NCI-H524 (cell line): ENCODE data around the gene MPP2.
"Not testable (repeated sequence)": the region's sequence is repeated elsewhere in the genome, so short reads cannot be mapped to it uniquely, and the experiment has no call there.

Source experiments
- DNase-seq, 2 experiments: peaks; one replicate each; lab custom pipeline; 2025; lab: John Stamatoyannopoulos, UW

MPP2 gene

DNA sequence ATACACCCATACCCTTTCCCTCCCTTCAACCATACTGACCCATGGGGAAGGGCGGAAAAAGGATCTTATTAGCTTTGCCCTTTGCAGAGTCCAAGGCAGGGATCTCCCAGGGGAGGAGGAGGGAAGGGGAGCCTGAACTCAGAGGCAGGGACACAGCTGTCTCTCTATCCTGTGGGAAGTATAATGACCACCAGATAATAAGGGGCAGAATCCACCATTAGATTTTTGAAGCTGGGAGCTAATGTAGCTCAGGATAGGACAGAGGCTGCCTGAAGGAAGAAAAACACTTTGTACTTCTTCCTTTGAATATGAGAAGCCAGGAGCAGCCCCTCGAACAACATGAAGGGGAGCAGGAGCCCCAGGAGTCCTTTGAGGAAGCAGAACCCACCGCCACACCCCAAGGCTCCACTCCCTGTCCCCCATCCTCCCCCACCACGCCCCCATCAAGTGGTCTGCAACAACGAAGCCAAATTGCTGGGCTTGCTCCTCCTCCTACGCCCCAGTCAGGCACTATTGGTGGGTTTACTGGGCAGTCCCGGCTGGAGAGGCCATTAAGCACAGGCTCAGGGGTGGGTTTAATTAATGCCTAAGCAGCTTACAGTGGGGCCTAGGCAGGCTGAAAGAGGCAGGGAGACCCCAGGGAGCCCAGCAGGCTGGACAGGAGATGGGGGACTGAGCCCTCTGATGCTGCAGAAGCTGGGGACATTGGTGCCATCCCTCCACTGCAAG is 5.3 kb downstream of the MPP2 start:
- peak; percentile 60 to 76 for DNase-seq

- DNase-seq = peak in 1 of 2 experiments; percentile 51
Measured at GRCh38 chr17:43900858-43901754, 6.2 kb downstream of the MPP2 start.

- peak; percentile 84 to 95 for DNase-seq
Measured at GRCh38 chr17:43900183-43900857, 7.0 kb downstream of the MPP2 start.

- DNase-seq = no peak
Measured at GRCh38 chr17:43898446-43898845, 8.9 kb downstream of the MPP2 start.

GRCh38 chr17:43897831-43898230 is 9.5 kb downstream of the MPP2 start:
- DNase-seq = no peak

- DNase-seq = not testable (repeated sequence)
Measured at GRCh38 chr17:43894494-43894893, 12.8 kb downstream of the MPP2 start.

GRCh38 chr17:43892647-43892952 is 14.7 kb downstream of the MPP2 start:
- no peak for DNase-seq

- DNase-seq = no peak
Measured at GRCh38 chr17:43891851-43892646, 15.3 kb downstream of the MPP2 start.

GRCh38 chr17:43890240-43890639 is 17.1 kb downstream of the MPP2 start:
- DNase-seq = no peak

DNA sequence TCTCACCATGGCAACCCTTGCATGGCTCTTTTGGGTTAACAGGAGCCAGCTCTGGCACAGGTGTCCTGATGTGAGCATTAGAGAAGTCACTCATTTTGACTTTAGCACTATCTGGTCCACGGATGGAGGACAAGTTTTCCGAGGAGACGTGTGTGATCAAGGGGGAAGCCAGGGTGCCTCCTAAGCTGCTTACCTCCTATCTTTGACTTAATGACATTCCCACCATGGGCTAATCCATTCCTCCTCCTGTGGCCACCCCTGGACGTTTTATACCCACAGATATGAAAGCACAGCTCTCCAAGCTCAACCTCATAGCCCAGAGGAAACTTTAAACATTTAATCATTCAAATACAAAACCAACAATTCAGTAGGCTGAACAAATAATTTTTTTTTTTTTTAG is 18.8 kb downstream of the MPP2 start:
- DNase-seq = no peak

- DNase-seq = no peak
Measured at GRCh38 chr17:43882761-43883415, 24.4 kb downstream of the MPP2 start.

DNA sequence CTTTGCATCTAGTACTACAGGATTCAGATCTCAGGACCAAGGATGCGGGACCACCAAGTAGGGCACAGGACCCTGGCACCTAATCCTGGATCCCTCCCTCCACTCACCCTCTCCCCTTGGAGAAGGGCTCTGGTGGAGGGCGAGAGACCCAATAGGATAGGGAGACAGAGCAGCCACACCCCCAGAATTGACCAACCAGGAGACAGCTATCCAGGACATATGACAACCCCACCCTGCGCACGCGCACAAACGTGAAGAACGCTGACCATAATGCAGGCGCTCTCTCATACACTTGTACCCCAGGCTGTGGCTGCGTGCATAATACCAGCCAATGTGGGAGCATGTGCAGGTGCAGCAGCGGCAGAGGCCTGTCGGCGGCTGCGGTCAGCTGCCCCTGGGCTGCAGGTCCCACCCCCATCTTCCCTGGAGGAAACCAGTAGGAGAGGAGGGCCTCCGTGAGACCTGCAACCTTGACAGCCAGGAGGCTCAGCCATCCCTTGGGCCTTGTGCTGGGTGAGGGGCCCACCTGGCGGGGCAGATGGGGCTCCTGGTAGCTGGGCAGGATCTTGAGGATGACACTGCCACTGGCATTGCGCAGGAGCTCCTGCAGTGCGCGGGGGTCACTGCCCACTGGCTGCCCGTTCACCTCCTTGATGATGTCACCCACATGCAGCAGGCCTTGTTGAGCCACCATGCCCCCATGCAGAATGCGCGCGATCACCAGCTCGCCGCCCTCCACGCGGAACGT is 25.4 kb downstream of the MPP2 start:
- no peak for DNase-seq

DNA sequence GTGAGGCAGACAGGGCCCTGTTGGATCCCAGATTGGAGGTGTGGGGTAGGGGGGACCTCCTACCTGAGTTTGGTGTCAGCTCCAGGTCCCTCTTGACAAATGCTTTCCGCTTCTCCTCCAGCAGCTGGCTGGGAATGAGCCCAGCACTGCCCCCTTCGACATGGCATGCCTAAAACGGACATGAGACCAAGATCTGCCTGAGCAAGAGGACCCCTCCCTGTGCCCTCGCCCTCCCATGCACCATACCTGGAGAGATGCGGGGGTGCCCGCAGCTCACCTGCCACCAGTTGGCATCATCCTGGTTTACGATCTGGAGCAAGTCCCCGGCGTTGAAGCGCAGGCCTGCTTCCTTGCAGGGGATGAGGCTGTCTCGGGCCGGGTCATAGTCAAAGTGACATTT is 26.2 kb downstream of the MPP2 start:
- DNase-seq = no peak

- DNase-seq = peak; percentile 22 to 67
Measured at GRCh38 chr17:43880420-43880991, 26.8 kb downstream of the MPP2 start.

DNA sequence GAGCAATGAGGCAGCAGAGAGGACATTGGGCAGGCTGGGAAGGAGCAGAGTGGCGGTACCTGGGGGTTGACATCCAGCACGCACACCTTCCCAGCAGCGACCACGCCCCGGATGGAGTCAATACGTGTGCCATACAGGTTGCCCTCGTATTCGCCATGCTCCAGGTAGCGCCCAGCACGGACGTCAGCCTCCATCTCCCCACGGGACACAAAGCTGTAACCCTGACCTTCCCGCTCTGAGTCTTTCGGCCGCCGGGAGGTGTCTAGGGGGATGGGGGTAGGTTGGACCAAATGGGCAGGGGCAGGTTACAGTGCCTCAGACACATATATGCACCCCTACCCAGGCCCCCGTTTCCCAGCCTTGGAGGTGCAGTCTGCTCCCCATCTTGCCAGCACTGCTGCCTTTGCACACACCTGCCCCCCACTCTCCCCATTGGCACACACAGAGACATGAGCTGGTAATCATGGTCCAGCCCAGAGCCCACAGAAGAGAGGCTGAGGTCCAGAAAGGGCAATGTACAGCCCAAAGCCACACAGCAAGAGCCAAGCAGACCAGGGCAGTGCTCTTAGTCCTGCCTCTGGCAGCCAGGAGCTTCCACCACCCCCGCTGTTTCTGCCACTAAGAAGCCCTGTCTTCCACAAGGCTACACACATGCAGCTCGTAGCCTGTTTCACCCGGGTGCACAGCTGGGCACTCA is 27.5 kb downstream of the MPP2 start:
- no peak for DNase-seq

DNA sequence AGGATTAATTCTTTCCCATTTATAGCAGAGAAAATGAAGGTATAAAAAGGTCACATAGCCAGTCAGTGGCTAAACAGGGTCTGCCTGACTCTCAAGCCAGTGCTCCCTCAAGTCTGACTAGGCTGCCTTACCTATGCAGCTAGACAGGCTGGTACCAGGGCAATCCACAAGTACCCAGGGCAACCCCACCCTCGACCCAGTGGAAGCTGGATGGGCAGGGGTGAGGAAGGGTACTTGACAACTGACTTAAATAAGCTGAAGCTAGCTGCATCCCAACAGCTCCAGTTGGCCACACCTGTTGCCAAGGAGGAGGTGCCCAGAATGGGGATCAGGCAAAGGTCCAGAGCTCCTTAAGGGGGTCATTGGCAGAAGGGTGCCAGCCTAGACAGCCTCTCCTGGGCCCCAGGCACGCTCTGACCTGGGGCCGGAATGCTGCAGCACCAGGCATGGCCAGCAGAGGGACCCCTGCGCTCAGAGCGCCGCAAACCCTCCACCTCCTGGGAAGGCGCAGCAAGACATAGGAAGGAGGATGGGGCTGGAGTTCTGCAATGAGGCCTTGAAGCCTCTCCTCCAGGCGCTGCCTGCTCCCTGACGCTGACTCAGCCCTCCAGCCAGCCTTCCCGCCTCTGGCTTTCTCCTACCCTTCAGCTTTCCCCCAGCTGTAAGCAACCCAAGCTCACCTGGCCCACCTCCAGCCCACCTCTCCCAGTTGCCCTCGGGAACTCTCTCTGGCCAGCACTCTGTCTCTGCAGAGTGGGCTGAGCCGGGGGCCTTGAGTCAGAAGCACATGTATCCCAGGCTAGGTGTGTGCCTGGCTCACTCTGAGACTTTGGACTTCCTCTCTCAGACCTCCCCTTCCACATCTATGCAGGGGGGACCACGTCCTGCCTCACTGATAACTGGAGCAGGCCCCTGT is 28.8 kb downstream of the MPP2 start:
- peak; percentile 38 to 79 for DNase-seq

DNA sequence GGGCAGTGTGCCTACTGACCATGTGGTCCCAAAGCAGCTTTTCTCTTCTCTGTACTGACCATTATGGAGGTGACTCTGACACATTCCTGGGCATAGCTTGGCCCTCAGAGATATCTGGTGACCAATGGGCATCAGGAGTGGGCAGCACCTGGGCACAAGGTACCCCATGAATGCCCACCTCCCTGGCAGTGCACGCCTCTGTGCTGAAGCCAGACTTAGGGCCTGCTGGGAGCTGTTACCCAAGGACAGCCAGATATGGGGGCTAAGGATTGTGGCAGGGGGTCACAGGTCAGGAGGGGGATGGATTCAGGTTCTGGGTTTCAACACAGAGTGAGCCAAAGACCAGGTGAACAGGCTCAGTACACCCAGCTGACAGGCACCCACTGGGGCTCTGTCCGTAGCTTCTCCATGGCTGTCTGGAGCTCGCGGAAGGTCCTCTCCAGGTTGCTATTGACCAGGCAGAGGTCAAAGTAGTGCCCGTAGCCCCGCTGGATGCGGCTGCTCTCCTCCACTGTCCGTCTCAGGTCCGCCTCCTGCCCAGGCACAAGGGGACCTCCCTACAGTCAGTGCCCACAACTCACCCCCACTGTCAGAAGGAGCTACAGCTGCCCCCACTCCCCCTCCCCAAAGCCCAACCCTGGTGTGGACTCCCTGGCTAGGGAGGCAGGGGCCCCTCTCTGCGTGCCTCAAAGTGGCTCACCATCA is 29.7 kb downstream of the MPP2 start:
- no peak for DNase-seq

DNA sequence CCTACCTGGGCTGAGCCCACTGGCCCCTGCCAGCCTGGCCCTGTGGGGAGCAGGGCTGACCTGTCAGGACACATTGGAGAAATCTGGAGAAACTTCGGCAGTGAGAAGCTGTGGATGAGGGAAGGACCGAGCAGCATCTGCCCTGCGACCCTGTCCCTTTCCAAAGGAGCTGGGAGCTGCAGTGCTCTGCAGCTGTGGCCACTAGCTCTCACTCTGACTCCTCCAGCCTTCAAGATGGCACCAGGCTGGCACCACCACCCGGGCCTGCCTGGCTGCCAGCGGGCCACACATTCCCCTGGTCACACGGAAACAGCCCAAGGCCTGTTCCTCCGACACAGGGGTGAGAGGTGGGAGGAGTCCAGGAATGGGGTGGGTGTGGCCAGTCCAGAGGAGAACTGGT is 30.3 kb downstream of the MPP2 start:
- no peak for DNase-seq
